Trophoblast cell (in vitro differentiated cells and primary cell): ENCODE measurements around the gene FBXW2.

Experiments used
- DNase-seq, 2 donors: peaks; one replicate each; pipeline ENCODE4 v3.0.0-alpha.2; 2016
- H2AFZ ChIP-seq: 2 replicates; pipeline ENCODE4 v1.6.1; 2013; ENCODE audit warnings: low read length, moderate library complexity, mild to moderate bottlenecking; ENCODE audit not compliant: insufficient read depth, poor library complexity
- H2AK5ac ChIP-seq: 2 replicates; pipeline ENCODE4 v1.6.1; 2013; ENCODE audit warnings: mild to moderate bottlenecking, low read length
- H2BK120ac ChIP-seq: 2 replicates; pipeline ENCODE4 v1.6.1; 2013; ENCODE audit warnings: low read length, mild to moderate bottlenecking, moderate library complexity; ENCODE audit not compliant: insufficient read depth, poor library complexity
- H2BK12ac ChIP-seq: 2 replicates; pipeline ENCODE4 v1.6.1; 2013; ENCODE audit warnings: mild to moderate bottlenecking, low read length, moderate library complexity
- H2BK5ac ChIP-seq: 2 replicates; pipeline ENCODE4 v1.6.1; 2013; ENCODE audit warnings: low read length, low read depth, moderate library complexity, mild to moderate bottlenecking; ENCODE audit not compliant: poor library complexity
- H3K14ac ChIP-seq: 2 replicates; pipeline ENCODE4 v1.6.1; 2013; ENCODE audit warnings: mild to moderate bottlenecking, low read length
- H3K18ac ChIP-seq: 2 replicates; pipeline ENCODE4 v1.6.1; 2013; ENCODE audit warnings: mild to moderate bottlenecking, low read length
- H3K23ac ChIP-seq: 2 replicates; pipeline ENCODE4 v1.6.1; 2013; ENCODE audit warnings: low read length
- H3K27ac ChIP-seq: 2 replicates; pipeline ENCODE4 v1.5.1; 2013; ENCODE audit warnings: low read depth, mild to moderate bottlenecking, inconsistent platforms, low read length, moderate library complexity
- H3K27me3 ChIP-seq: 2 replicates; pipeline ENCODE4 v1.6.1; 2013; ENCODE audit warnings: inconsistent platforms, mild to moderate bottlenecking, low read length, moderate library complexity; ENCODE audit not compliant: insufficient read depth
- H3K36me3 ChIP-seq, 2 experiments: 1 replicate in 1 of 2; 2 replicates in 1 of 2; pipeline ENCODE4 v1.6.1; 2013; ENCODE audit warnings: low read length in 2 of 2, mild to moderate bottlenecking in 2 of 2, moderate library complexity in 1 of 2; ENCODE audit not compliant: insufficient read depth in 2 of 2, control insufficient read depth in 1 of 2
- H3K4ac ChIP-seq: 2 replicates; pipeline ENCODE4 v1.6.1; 2013; ENCODE audit warnings: low read depth, mild to moderate bottlenecking, low read length, moderate library complexity
- H3K4me1 ChIP-seq, 2 experiments: 1 replicate in 1 of 2; 2 replicates in 1 of 2; pipeline ENCODE4 v1.6.1; 2013; ENCODE audit warnings: low read length in 2 of 2, mild to moderate bottlenecking in 2 of 2, moderate library complexity in 1 of 2; ENCODE audit not compliant: insufficient read depth in 2 of 2, control insufficient read depth in 1 of 2
- H3K4me2 ChIP-seq: 2 replicates; pipeline ENCODE4 v1.6.1; 2013; ENCODE audit warnings: inconsistent platforms, mild to moderate bottlenecking, low read length, moderate library complexity
- H3K4me3 ChIP-seq: 2 replicates; pipeline ENCODE4 v1.5.1; 2013; ENCODE audit warnings: mild to moderate bottlenecking, low read depth, low read length, inconsistent platforms
- H3K79me1 ChIP-seq: one replicate; pipeline ENCODE4 v1.6.1; 2013; ENCODE audit warnings: low read length
- H3K79me2 ChIP-seq: 2 replicates; pipeline ENCODE4 v1.6.1; 2013; ENCODE audit warnings: low read length, mild to moderate bottlenecking; ENCODE audit not compliant: control insufficient read depth, insufficient read depth, poor library complexity
- H3K9ac ChIP-seq: 2 replicates; pipeline ENCODE4 v1.6.1; 2013; ENCODE audit warnings: mild to moderate bottlenecking, low read length
- H3K9me3 ChIP-seq: 2 replicates; pipeline ENCODE4 v1.6.1; 2013; ENCODE audit warnings: low read depth, mild to moderate bottlenecking, control low read depth, inconsistent platforms, low read length; ENCODE audit not compliant: insufficient read depth
- H4K12ac ChIP-seq: 2 replicates; pipeline ENCODE4 v1.6.1; 2013; ENCODE audit warnings: low read depth, mild to moderate bottlenecking, low read length, moderate library complexity
- H4K8ac ChIP-seq: 2 replicates; pipeline ENCODE4 v1.6.1; 2013; ENCODE audit warnings: low read depth, mild to moderate bottlenecking, low read length, moderate library complexity
- H4K91ac ChIP-seq: one replicate; pipeline ENCODE4 v1.6.1; 2013; ENCODE audit warnings: low read depth, mild to moderate bottlenecking, low read length, moderate library complexity
- WGBS: extraction: QIAGEN DNeasy Blood & Tissue Kit; methylation state at CpG from one replicate; pipeline ENCODE4 v1.1.7; 2013; ENCODE audit warnings: missing lambda C conversion rate; ENCODE audit not compliant: insufficient read length, insufficient coverage; ENCODE audit errors: extremely low coverage; 5-methylcytosine and 5-hydroxymethylcytosine counted together

FBXW2 gene

DNA sequence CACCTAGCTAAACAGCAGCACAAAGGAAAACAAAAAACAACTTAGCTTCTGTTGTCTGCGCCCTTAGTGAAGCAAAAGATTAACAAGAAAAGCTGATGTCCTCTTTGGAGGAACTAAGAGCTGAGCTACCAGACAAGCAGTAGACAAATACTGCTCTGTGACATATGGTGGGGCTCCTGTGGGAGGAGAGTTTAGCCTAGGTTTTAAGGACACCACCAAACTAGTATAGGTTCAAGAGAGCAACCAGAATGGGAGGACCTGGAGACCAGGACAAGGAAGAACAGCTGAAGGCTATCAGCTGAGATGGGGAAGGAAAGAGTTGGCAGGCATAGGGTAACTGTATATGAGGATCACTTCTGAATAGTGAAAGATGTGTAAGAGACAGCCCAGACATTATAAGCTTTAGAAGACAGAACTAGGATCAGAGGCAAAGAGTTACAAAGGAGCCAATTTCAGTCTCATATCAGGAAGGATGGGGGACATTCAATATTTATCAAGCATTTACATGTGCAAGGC is 27.2 kb downstream of the FBXW2 start:
- Histone ChIP-seq H3K79me1 (no peaks in the 10 kb centered on the region), H4K12ac (no peak overlapping the region), H3K23ac (no peak overlapping the region), H3K4me3 (no peak overlapping the region), H3K9ac (no peak overlapping the region), H2BK5ac (no peak overlapping the region), H3K79me2 (no peaks in the 10 kb centered on the region), H4K8ac (no peak overlapping the region), H3K27ac (no peak overlapping the region), H3K4ac (no peak overlapping the region), H3K4me2 (no peak overlapping the region), H2BK12ac (no peak overlapping the region), H4K91ac (no peak overlapping the region), H3K18ac (no peak overlapping the region), H3K36me3 (peaks cover 5 to 12% of the 10 kb centered on the region in 2 experiments), H3K4me1 (no peaks in the 10 kb centered on the region), H2AFZ (no peak overlapping the region), H3K14ac (no peak overlapping the region), H2AK5ac (no peak overlapping the region), H3K9me3 (no peaks in the 10 kb centered on the region), H2BK120ac (no peak overlapping the region), H3K27me3 (no peaks in the 10 kb centered on the region)
- no CpG with 5 or more reads among the region's 1 CpG for WGBS
- DNase-seq: no peak

- no peak overlapping the region for H3K23ac ChIP-seq
- no peaks in the 10 kb centered on the region for H3K27me3 ChIP-seq
- H3K4me3 ChIP-seq: no peak overlapping the region
- no CpG with 5 or more reads among the region's 11 CpGs for WGBS
- H2AFZ ChIP-seq: no peak overlapping the region
- H3K4ac ChIP-seq: no peak overlapping the region
- H3K36me3 ChIP-seq: peaks cover 5 to 13% of the 10 kb centered on the region in 2 experiments
- H3K9me3 ChIP-seq: no peaks in the 10 kb centered on the region
- H2BK12ac ChIP-seq: no peak overlapping the region
- DNase-seq: no peak
- H4K12ac ChIP-seq: no peak overlapping the region
- H3K79me1 ChIP-seq: no peaks in the 10 kb centered on the region
- H3K14ac ChIP-seq: no peak overlapping the region
- H3K27ac ChIP-seq: no peak overlapping the region
- no peak overlapping the region for H3K18ac ChIP-seq
- H3K9ac ChIP-seq: no peak overlapping the region
- H2BK120ac ChIP-seq: no peak overlapping the region
- H2BK5ac ChIP-seq: no peak overlapping the region
- no peak overlapping the region for H3K4me2 ChIP-seq
- no peak overlapping the region for H4K91ac ChIP-seq
- no peak overlapping the region for H4K8ac ChIP-seq
- H2AK5ac ChIP-seq: no peak overlapping the region
- H3K4me1 ChIP-seq: no peaks in the 10 kb centered on the region
- H3K79me2 ChIP-seq: no peaks in the 10 kb centered on the region
These were observed 28.7 kb downstream of the FBXW2 start for GRCh38 chr9:120764476-120764875.

- no peak overlapping the region for H2BK120ac ChIP-seq
- no peak overlapping the region for H4K8ac ChIP-seq
- no peak overlapping the region for H2AK5ac ChIP-seq
- H3K14ac ChIP-seq: no peak overlapping the region
- no peaks in the 10 kb centered on the region for H3K4me1 ChIP-seq
- no peaks in the 10 kb centered on the region for H3K79me2 ChIP-seq
- H3K23ac ChIP-seq: no peak overlapping the region
- no peak overlapping the region for H4K12ac ChIP-seq
- H3K4ac ChIP-seq: no peak overlapping the region
- no peak overlapping the region for H3K4me2 ChIP-seq
- no peak overlapping the region for H2AFZ ChIP-seq
- H2BK5ac ChIP-seq: no peak overlapping the region
- no peak overlapping the region for H3K9ac ChIP-seq
- no peak for DNase-seq
- peaks cover 5 to 9% of the 10 kb centered on the region in 2 experiments for H3K36me3 ChIP-seq
- no peaks in the 10 kb centered on the region for H3K79me1 ChIP-seq
- H3K9me3 ChIP-seq: no peaks in the 10 kb centered on the region
- H3K18ac ChIP-seq: no peak overlapping the region
- H3K4me3 ChIP-seq: no peak overlapping the region
- no CpG with 5 or more reads among the region's 2 CpGs for WGBS
- no peak overlapping the region for H2BK12ac ChIP-seq
- H4K91ac ChIP-seq: no peak overlapping the region
- H3K27me3 ChIP-seq: no peaks in the 10 kb centered on the region
- H3K27ac ChIP-seq: no peak overlapping the region
These were observed 32.2 kb downstream of the FBXW2 start for GRCh38 chr9:120761006-120761405.

- no peak overlapping the region for H3K27ac ChIP-seq
- H2BK5ac ChIP-seq: no peak overlapping the region
- no peak overlapping the region for H2AFZ ChIP-seq
- no peak overlapping the region for H2BK12ac ChIP-seq
- H4K91ac ChIP-seq: no peak overlapping the region
- H3K4me3 ChIP-seq: no peak overlapping the region
- no peak for DNase-seq
- no peak overlapping the region for H3K4me2 ChIP-seq
- H4K12ac ChIP-seq: no peak overlapping the region
- no peaks in the 10 kb centered on the region for H3K79me2 ChIP-seq
- peaks cover 5 to 9% of the 10 kb centered on the region in 2 experiments for H3K36me3 ChIP-seq
- no peaks in the 10 kb centered on the region for H3K79me1 ChIP-seq
- no peak overlapping the region for H3K18ac ChIP-seq
- no peak overlapping the region for H3K4ac ChIP-seq
- H3K23ac ChIP-seq: no peak overlapping the region
- H4K8ac ChIP-seq: no peak overlapping the region
- no peak overlapping the region for H3K9ac ChIP-seq
- no CpG with 5 or more reads among the region's 9 CpGs for WGBS
- H2AK5ac ChIP-seq: no peak overlapping the region
- no peak overlapping the region for H2BK120ac ChIP-seq
- H3K27me3 ChIP-seq: no peaks in the 10 kb centered on the region
- H3K9me3 ChIP-seq: no peaks in the 10 kb centered on the region
- no peaks in the 10 kb centered on the region for H3K4me1 ChIP-seq
- H3K14ac ChIP-seq: no peak overlapping the region
These were observed 33.3 kb downstream of the FBXW2 start for GRCh38 chr9:120759755-120760400.
